ENCODE measurements around the gene DENND1A.

Gene DENND1A

GRCh38 chr9:123387686-123388085 is 542.2 kb downstream of the DENND1A start:
- no peak for DNase-seq (ENCODE audit: extremely low spot score)
- CTCF ChIA-PET: interaction anchor here (2.1 to 9.5 kb wide), 2 partner anchors 33 to 37 kb away, joined by 8 to 82 read pairs; partner anchors contain the start of gene CRB2
- TF ChIP-seq CTCF (IDR thresholded peaks at IDR 0.05; ENCODE audit: control extremely low read depth, extremely low read depth, low read depth, missing control alignments): no peak
- POLR2A ChIA-PET: no interaction called here

GRCh38 chr9:123383512-123384170 is 546.3 kb downstream of the DENND1A start:
- TF ChIP-seq CTCF (IDR thresholded peaks at IDR 0.05; ENCODE audit: control extremely low read depth, extremely low read depth, low read depth, missing control alignments): no peak
- POLR2A ChIA-PET: no interaction called here
- CTCF ChIA-PET: interaction anchor here (1.2 to 9.5 kb wide), 4 partner anchors 15 to 34 kb away, joined by 3 to 82 read pairs (median 14); partner anchors contain the start of gene CRB2
- no peak for DNase-seq (ENCODE audit: extremely low spot score)

- ChIA-PET CTCF (interaction anchor here (0.7 to 9.5 kb wide), 3 partner anchors 29 to 33 kb away, joined by 3 to 82 read pairs (median 24); partner anchors contain the start of gene CRB2), POLR2A (no interaction called here)
- no peak for DNase-seq (ENCODE audit: extremely low spot score)
- no peak for TF ChIP-seq CTCF (IDR thresholded peaks at IDR 0.05; ENCODE audit: control extremely low read depth, extremely low read depth, low read depth, missing control alignments)
Measured at GRCh38 chr9:123382653-123383511, 547.0 kb downstream of the DENND1A start.

- ChIA-PET POLR2A (no interaction called here), CTCF (interaction anchor here (1.1 to 9.5 kb wide), 2 partner anchors 27 to 32 kb away, joined by 4 to 82 read pairs; partner anchors contain the start of gene CRB2)
- TF ChIP-seq CTCF (IDR thresholded peaks at IDR 0.05; ENCODE audit: control extremely low read depth, extremely low read depth, low read depth, missing control alignments): no peak
- no peak for DNase-seq (ENCODE audit: extremely low spot score)
Measured at GRCh38 chr9:123380852-123381705, 548.8 kb downstream of the DENND1A start.

- no peak for TF ChIP-seq CTCF (IDR thresholded peaks at IDR 0.05; ENCODE audit: control extremely low read depth, extremely low read depth, low read depth, missing control alignments)
- POLR2A ChIA-PET: no interaction called here
- no peak for DNase-seq (ENCODE audit: extremely low spot score)
- CTCF ChIA-PET: no interaction called here
Measured at GRCh38 chr9:123378956-123379660, 550.8 kb downstream of the DENND1A start.

Measured in GM10248 (cell line).